Lower leg skin (tissue), 4 donors: ENCODE results near the gene RPS6KA4. TPM values are rescaled to one million over a fixed set of nuclear protein-coding genes. Genes with fewer than 3 reads are reported as not detected.

Experiments
- DNase-seq, 2 donors: peaks; one replicate each; pipeline ENCODE4 v3.0.0-alpha.2; 2019; ENCODE audit warnings: low spot score in 2 of 2
- H3K4me3 ChIP-seq: fragments of 200-600 bp; sonication (generic); 2 replicates; pipeline ENCODE4 v1.5.1; 2017; ENCODE audit warnings: mild to moderate bottlenecking, low read depth; ENCODE audit not compliant: poor library complexity, severe bottlenecking
- CTCF ChIP-seq, 3 donors: fragments of 450-650 bp; IDR thresholded peaks; one replicate each; pipeline ENCODE4 v1.5.1; 2016; ENCODE audit warnings: antibody characterized with exemption in 3 of 3, mild to moderate bottlenecking in 3 of 3, moderate library complexity in 2 of 3
- POLR2A ChIP-seq, 2 donors: fragments of 450-650 bp; IDR thresholded peaks; one replicate each; pipeline ENCODE4 v1.6.1; 2016 to 2017; ENCODE audit warnings: antibody characterized with exemption in 2 of 2, mild to moderate bottlenecking in 1 of 2, moderate library complexity in 1 of 2
- WGBS, 2 donors: methylation state at CpG; one replicate each; pipeline ENCODE4 v1.1.5; 2018; 5-methylcytosine and 5-hydroxymethylcytosine counted together
- intact Hi-C: fragments of 100-400 bp; cut with DNase I; formaldehyde crosslinking; loops from one replicate; pipeline ENCODE4 v1.15.0; 2023; ENCODE audit warnings: low total_unique reads
- total RNA-seq, 4 donors: library from RNA; depleted of rRNA; stranded (reverse); fragments of >200 nt; gene quantifications; one replicate each; pipeline ENCODE4 v1.1.0, GENCODE V29; 2016

RPS6KA4 gene
- total RNA-seq, 4 donors from 2014 or later: 39.4 to 77.4 (median 49.2) TPM

GRCh38 chr11:64340671-64341335 is 18.2 kb upstream of the RPS6KA4 start:
- WGBS, 2 donors: 45 to 46% methylated on average over 31 to 33 of the region's 33 CpGs
- no peak for DNase-seq
- intact Hi-C loops: no loop called here
- TF ChIP-seq CTCF (IDR thresholded peaks at IDR 0.05) (no peak), POLR2A (IDR thresholded peaks at IDR 0.05) (no peak)
- no peak overlapping the region for H3K4me3 ChIP-seq

DNA sequence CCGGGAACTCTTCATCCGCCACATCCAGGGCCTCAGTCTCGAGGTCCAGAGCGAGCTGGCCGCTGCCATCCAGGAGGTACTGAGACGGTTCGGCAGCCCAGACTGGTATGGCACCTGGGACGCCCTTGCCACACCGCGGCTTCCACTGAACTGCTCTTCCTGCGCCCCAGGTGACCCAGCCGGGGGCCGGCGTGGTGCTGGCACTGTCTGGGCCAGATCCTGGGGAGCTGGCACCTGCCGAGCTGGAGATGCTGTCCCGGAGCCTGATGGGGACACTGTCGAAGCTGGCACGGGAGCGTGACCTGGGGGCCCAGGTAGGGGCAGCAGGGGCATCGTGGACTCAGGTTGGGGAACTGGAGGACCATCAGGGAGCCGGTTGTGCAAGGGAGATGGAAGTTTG is 17.5 kb upstream of the RPS6KA4 start:
- intact Hi-C loops: no loop called here
- no peak overlapping the region for H3K4me3 ChIP-seq
- DNase-seq: no peak

GRCh38 chr11:64341851-64342791 is 16.8 kb upstream of the RPS6KA4 start:
- no peak for TF ChIP-seq CTCF (IDR thresholded peaks at IDR 0.05)
- TF ChIP-seq POLR2A (IDR thresholded peaks at IDR 0.05): no peak
- DNase-seq: peak; percentile 84 to 97
- H3K4me3 ChIP-seq: no peak overlapping the region
- intact Hi-C loops: no loop called here
- 20 to 25% methylated on average over 46 to 48 of the region's 55 CpGs for WGBS, 2 donors

More for the DNA sequence above, 17.5 kb upstream of the RPS6KA4 start:
- TF ChIP-seq POLR2A (IDR thresholded peaks at IDR 0.05): no peak
- TF ChIP-seq CTCF (IDR thresholded peaks at IDR 0.05): no peak
- 86 to 89% methylated on average over 15 to 17 of the region's 21 CpGs for WGBS, 2 donors

DNA sequence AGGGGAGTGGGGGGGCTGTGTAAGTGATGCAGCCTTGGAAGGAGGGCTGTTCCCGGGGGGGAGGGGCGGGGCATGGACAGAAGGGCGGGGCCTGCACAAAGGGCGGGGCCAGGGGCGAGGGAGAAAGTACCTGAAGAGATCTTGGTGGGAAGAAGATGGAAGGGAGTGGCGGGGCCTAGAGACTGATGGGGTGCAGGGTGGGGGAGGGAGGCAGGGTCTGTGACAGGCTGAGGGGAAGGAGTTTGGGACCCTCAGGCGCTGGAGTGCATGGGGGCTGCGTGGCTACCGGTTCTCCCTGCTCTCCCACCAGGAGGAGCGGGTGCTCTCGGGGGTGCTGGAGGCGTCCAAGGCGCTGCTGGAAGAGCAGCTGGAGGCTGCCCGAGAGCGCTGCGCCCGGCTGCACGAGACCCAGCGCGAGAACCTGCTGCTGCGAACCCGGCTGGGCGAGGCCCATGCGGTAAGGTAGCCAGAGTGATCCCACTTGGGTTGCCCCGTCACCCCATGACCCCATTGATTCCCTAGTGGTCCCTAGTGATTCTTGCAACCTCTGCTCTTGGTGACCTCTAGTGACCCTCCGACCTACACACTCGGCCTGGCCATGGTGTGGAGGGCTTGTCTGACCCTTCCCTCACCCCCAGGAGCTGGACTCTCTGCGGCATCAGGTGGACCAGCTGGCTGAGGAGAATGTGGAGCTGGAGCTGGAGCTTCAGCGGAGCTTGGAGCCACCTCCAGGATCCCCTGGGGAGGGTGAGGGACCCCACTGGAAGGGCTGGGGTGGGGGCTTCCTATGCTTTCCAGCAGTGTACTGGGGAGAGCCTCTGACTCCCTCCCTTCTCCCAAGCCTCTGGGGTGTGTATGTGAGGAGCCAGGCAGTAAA is 15.9 kb upstream of the RPS6KA4 start:
- no peak for TF ChIP-seq CTCF (IDR thresholded peaks at IDR 0.05)
- no peak for TF ChIP-seq POLR2A (IDR thresholded peaks at IDR 0.05)
- no peak for DNase-seq
- intact Hi-C loops: no loop called here
- WGBS, 2 donors: 53 to 61% methylated on average over 28 to 29 of the region's 29 CpGs
- no peak overlapping the region for H3K4me3 ChIP-seq

GRCh38 chr11:64343767-64344559 is 15.0 kb upstream of the RPS6KA4 start:
- no peak for TF ChIP-seq CTCF (IDR thresholded peaks at IDR 0.05)
- no peak for TF ChIP-seq POLR2A (IDR thresholded peaks at IDR 0.05)
- H3K4me3 ChIP-seq: no peak overlapping the region
- intact Hi-C loops: no loop called here
- WGBS, 2 donors: 90% methylated on average over 18 of the region's 18 CpGs
- DNase-seq: no peak
